PC-9 (cell line): ENCODE measurements around the gene PPARGC1A.

ENCODE experiments used
- CTCF ChIP-seq: fragments of 200-600 bp; sonication (generic); conservative IDR thresholded peaks from 2 replicates; pipeline ENCODE4 v1.6.1; 2017; ENCODE audit warnings: mixed run types, antibody characterized with exemption, mild to moderate bottlenecking, moderate library complexity
- EZH2 ChIP-seq: fragments of 200-600 bp; sonication (generic); IDR thresholded peaks from 2 replicates; pipeline ENCODE4 v1.8.0; 2017; ENCODE audit warnings: antibody characterized with exemption, low read depth

DNA sequence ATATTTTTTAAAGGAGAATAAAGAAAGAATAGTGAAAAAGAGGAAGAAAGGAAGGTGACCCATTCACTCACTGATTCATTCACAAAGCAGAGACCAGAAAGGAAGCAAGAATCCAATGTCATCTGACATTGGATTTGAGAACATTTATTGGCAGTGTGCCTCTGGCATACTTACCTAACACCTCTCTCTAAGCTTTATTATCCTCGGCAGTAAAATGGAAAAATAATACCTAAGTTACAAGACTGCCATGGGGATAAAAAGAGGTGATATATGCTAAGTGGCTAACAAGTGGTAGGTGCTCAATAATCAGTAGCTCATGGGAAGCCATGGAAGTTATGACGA is 41.6 kb upstream of the PPARGC1A start:
- no peak for TF ChIP-seq CTCF
- no peak for TF ChIP-seq EZH2
